ENCODE measurements around the gene NSG1.

Gene NSG1, protein sequence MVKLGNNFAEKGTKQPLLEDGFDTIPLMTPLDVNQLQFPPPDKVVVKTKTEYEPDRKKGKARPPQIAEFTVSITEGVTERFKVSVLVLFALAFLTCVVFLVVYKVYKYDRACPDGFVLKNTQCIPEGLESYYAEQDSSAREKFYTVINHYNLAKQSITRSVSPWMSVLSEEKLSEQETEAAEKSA

GRCh38 chr4:4386736-4387392 lies at the start of gene NSG1:
NSG1 (plus strand) TSS chr4:4387102; CDS start chr4:4387630, 528 bp downstream.
- DNase-seq = no peak

DNA sequence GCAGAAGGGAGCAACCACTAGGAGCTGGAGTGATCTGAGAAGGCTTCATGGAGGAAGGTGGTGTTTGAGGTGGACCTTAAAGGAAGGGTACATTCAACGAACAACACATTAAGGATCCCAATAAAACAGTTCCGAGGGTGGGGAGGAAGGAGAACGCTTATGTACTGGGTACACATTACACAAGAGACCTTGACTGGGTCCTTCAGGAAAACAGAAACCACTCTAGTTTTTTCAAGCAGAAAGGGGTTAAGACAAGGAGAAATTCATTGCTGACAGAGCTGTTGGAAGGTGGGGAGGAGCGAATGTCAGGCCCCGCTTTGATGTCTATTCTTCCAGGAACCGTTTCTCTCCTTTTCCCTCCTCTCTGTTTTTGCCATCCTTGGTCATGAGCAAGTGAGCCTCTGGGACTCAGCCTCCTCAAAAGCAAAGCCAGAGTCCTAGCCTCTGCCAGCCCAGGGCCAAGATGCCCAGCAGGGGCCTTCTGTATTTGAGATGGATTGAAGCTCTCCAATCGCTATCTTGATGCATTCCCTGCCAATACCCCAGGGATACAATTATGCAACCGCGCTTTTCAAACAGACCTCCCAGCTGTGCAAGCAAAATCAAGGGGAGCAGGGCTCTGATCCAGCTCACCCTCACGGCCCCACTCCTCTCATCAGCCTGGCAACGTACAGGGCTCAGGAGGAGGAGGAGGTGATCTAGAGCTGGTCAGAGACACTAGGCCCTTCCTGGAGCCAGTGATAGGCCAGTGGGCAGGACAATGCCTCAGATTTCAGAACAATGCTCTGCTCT lies 48.5 kb upstream of the NSG1 start:
- no peak for DNase-seq

GRCh38 chr4:4339504-4340085 lies 47.3 kb upstream of the NSG1 start:
- no peak for DNase-seq

GRCh38 chr4:4341861-4342650 lies 44.8 kb upstream of the NSG1 start:
- DNase-seq = no peak

- no peak for DNase-seq
These were observed 43.9 kb upstream of the NSG1 start for GRCh38 chr4:4343038-4343437.

DNA sequence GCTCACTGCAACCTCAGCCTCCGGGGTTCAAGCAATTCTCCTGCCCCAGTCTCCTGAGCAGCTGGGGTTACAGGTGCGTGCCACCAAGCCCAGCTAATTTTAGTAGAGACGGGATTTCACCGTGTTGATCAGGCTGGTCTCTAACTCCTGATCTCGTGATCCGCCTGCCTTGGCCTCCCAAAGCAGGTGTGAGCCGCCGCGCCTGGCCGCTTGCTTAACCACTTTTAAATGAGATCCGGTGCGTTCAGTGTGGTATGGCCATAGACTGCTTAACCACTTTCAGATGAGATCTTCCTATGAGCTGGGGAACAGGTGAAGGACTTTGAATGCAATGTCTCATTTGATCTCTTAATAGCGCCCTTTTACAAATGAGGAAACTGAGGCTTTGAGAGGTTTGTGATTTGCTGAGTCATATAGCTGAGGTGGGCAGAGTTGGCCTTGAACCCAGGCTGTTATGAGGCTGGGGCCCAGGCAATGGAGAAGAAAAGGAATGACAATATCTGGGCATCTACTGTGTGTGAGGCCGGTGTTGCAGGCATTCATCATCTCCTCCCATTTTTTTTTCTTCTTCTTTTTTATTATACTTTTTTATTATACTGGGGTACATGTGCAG lies 41.9 kb upstream of the NSG1 start:
- no peak for DNase-seq

DNA sequence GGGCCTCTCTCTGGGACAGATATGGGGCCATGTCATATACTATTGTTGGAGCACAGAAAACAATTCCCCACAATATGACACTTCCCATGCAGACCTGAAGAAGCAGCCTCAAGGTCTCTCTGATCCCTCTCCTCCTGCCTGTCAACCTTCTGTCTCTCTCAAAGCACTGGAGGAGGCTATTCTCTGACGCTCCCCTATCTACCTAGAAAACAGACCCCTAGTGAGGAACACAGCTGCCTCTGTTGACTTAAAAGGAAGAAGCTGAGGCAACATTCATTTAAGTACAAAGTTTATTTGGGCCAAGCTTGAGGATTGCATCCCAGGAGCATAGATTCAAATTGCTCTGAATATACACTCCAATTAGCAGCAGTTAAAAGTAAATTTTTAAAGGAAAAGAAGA lies 39.3 kb upstream of the NSG1 start:
- no peak for DNase-seq

DNA sequence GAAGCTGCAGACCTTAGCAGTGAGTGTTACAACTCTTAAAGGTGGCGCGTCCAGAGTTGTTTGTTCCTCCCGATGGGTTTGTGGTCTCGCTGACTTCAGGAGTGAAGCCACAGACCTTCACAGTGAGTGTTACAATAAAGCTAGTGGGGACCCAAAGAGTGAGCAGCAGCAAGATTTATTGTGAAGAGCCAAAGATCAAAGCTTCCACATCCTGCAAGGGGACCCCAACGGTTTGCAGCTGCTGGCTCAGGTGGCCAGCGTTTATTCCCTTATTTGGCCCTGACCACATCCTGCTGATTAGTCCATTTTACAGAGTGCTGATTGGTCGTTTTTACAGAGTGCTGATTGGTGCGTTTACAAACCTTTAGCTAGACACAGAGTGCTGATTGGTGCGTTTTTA lies 38.3 kb upstream of the NSG1 start:
- peak; percentile 69 for DNase-seq

- no peak for DNase-seq
These were observed 37.0 kb upstream of the NSG1 start for GRCh38 chr4:4349867-4350266.

GRCh38 chr4:4350909-4351308 lies 36.0 kb upstream of the NSG1 start:
- DNase-seq = no peak

DNA sequence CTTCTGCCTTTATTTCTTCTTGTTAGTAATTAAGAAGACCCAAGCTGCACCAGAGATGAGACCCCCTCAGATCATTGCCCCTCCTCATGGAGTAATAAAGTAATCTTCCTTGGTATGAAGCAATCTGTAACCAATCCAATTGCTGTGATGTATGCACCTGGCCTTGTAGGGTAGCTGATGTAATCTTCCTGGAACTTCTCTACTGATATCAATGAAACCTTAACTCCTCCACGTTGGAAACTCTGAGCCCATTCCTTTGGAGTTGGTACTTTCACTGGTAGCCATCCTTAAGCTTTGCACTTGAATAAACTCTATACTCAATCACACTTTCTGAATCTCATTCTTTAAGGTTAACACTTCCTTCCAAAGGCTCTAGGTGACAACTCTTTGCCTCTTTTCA lies 31.6 kb upstream of the NSG1 start:
- no peak for DNase-seq

GRCh38 chr4:4356106-4357041 lies 30.5 kb upstream of the NSG1 start:
- DNase-seq = no peak

- DNase-seq = no peak
These were observed 28.6 kb upstream of the NSG1 start for GRCh38 chr4:4358093-4358854.

- DNase-seq = no peak
These were observed 25.0 kb upstream of the NSG1 start for GRCh38 chr4:4361883-4362282.

DNA sequence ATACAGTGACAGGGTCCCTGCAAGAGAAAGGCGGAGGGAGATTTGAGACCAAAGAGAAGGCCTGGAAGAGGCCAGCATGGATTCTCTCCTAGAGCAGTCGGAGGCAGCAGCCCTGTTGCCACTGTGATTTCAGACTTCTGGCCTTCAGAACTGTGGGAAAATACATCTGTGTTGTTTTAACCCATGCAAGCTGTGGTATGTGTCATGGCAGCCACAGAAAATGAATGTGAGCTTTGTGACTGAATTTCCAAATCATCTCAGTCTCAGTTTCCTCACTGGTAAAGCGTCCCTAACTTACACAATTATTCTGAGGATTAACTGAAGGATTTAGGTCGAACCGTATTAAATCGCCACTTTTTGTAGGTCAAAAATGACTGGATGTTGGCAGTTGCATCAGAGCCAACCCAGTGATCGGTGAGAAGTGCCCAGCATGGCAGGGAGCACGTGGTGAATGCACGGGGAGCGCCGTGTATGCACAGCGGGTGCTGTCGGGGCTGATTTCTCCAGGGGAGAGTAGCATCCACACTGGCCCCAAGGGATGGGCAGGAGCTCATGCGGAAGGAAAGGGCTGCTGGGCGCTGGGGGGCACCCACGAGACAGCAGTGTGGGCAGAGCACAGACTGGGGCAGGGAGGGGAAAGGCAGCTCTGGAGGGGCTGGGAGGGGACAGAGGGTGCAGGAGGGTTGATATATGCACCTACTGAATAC lies 23.8 kb upstream of the NSG1 start:
- DNase-seq = no peak

DNA sequence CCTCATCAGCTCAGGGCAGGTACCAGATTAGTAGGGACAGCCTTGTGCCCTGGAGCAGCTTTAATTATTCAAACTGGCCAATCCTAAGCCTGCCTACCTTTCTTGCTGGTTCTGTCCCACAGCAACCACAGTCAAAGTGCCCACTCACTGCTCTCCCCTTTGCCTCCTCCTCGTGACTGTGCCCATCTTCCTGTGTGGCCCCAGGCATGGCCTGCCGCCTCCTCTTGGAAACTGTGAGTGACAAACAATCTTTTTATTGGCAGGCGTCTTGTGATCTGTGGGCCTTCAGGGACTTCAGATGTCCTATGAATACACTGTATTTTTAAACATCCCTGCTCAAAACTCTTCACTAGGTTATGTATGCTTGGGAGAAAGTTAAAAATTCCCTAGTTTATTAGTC lies 22.8 kb upstream of the NSG1 start:
- DNase-seq = no peak

DNA sequence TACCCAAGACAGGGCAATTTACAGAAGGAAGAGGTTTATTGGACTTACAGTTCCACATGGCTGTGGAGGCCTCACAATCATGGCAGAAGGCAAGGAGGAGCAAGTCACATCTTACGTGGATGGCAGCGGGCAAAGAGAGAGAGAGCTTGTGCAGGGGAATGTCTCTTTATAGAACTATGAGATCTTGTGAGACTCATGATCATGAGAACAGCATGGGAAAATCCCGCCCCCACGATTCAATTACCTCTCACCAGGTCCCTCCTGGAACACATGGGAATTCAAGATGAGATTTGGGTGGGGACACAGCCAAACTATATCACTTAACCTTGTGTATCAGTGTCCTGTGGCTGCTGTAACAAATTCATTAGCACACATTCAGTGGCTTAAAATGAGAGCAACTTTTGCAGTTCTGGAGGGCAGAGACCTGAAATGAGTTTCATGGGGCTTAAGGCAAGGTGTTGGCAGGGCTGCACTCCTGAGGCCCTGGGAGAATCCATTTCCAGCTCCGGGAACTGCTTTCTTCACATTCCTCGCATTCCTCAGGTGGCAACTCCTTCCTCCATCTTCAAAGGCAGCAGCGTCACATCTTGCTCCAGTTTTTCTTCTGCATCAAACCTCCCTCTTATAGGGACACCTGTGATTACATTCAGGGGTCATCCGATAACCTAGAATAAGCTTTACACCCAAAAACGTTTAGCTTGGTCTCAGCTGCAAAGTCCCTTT lies 22.3 kb upstream of the NSG1 start:
- no peak for DNase-seq

DNA sequence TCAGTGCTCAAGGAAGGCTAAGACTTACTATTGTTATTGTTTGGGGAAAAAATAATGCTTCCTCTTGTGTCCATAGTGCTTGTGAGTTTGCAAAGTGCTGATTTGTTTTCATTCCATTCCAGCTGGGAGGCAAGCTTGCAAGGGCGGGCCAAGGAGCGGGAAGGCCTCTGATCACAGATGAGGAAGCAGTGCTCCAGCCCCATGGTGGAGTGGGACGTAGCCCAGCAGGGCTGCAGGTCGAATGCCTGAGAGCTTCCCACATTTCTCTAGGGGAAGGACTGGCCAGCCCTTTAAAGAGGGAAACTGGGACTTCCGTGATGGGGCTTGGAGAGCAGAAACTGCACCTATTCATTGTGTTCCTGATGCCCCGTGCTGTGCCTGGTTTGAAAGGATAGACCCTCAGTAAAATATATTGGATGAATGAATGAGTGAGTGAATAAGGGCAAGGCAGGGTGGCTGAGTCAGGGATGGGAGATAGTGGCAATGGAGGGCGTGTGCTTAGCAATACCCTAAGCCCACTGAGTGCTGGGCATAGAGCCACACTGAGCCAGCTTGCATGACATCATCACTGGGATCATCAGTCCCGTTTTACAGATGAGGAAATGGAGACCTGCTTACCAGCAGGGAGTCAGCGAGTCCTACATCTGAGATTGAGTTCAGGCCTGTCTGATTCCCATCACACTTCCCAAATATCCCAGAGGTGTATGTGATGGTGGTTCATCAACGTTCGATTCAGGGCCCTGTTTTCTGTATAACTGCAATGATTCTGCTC lies 17.9 kb upstream of the NSG1 start:
- no peak for DNase-seq
